GM12878 (cell line): ENCODE data around the gene SLC12A2. TPM values are rescaled to one million over a fixed set of nuclear protein-coding genes. Genes with fewer than 3 reads are reported as not detected.

ENCODE experiments used
- ATAC-seq: fragments of 200-7000 bp; cut with Tn5 transposase; 3 replicates; pipeline ENCODE4 v1.9.1; 2020; ENCODE audit warnings: mild to moderate bottlenecking, moderate library complexity
- BruUV-seq: library from RNA; stranded (reverse); fragments of 400-500 nt; replicated peaks from 2 replicates; lab custom pipeline; 2021; lab: Mats Ljungman, UMichigan
- CTCF ChIA-PET: fragments of 300-600 bp; sonication (Branson Sonifier 250); formaldehyde crosslinking; extraction: SDS; loops from one replicate; lab custom pipeline; 2021; ENCODE audit warnings: inconsistent platforms; lab: Yijun Ruan, JAX
- POLR2A ChIA-PET: fragments of 350-600 bp; formaldehyde crosslinking; extraction: SDS; loops from one replicate; lab custom pipeline; 2021; ENCODE audit warnings: inconsistent platforms; lab: Charles Lee
- RAD21 ChIA-PET: fragments of 300-600 bp; sonication (Branson Sonifier 250); formaldehyde crosslinking; loops from one replicate; lab custom pipeline; 2023; ENCODE audit warnings: antibody characterized with exemption; ENCODE audit not compliant: unreplicated experiment; lab: Charles Lee
- SMC1A ChIA-PET: fragments of 300-600 bp; sonication (Branson Sonifier 250); formaldehyde crosslinking; loops from one replicate; lab custom pipeline; 2023; ENCODE audit not compliant: unreplicated experiment, uncharacterized antibody; lab: Charles Lee
- DNase-seq: peaks from one replicate; pipeline ENCODE4 v3.0.0-alpha.2; 2011; ENCODE audit warnings: low read depth, low spot score
- FAIRE-seq: peaks from 3 replicates; lab custom pipeline; 2011; peaks lifted over from hg19 to GRCh38; lab: Jason Lieb, UNC
- H2AFZ ChIP-seq: 2 replicates; pipeline ENCODE4 v1.6.0; 2011; ENCODE audit warnings: low read depth, low read length, control low read depth; ENCODE audit not compliant: control insufficient read depth
- H3K27ac ChIP-seq: 2 replicates; pipeline ENCODE4 v1.5.1; 2011; ENCODE audit warnings: control low read depth; ENCODE audit not compliant: control insufficient read depth, insufficient read depth
- H3K27me3 ChIP-seq, 2 experiments: replicated peaks in 1 of 2; 2 replicates each; pipeline versions ENCODE4 v1.6.0 to v1.6.1; 2011; ENCODE audit warnings: low read length in 1 of 2; ENCODE audit not compliant: control insufficient read depth in 2 of 2, insufficient read depth in 2 of 2
- H3K36me3 ChIP-seq, 2 experiments: 2 replicates each; pipeline ENCODE4 v1.5.1; 2011; ENCODE audit warnings: low read length in 1 of 2; ENCODE audit not compliant: control insufficient read depth in 2 of 2, insufficient read depth in 2 of 2
- H3K4me1 ChIP-seq: 2 replicates; pipeline ENCODE4 v1.6.1; 2011; ENCODE audit warnings: mild to moderate bottlenecking, low read length, moderate library complexity, mixed read lengths; ENCODE audit not compliant: control insufficient read depth, insufficient read depth
- H3K4me2 ChIP-seq: 2 replicates; pipeline ENCODE4 v1.6.0; 2011; ENCODE audit warnings: control low read depth; ENCODE audit not compliant: control insufficient read depth, insufficient read depth
- H3K4me3 ChIP-seq: fragments of 200-600 bp; sonication (generic); 2 replicates; pipeline ENCODE4 v1.5.1; 2016
- H3K79me2 ChIP-seq: 2 replicates; pipeline ENCODE4 v1.6.0; 2011; ENCODE audit warnings: low read length; ENCODE audit not compliant: control insufficient read depth, insufficient read depth
- H3K9ac ChIP-seq: 2 replicates; pipeline ENCODE4 v1.8.0; 2011; ENCODE audit warnings: low read length, control low read depth, mixed read lengths; ENCODE audit not compliant: control insufficient read depth, insufficient read depth
- H3K9me3 ChIP-seq: replicated peaks from 3 replicates; pipeline ENCODE4 v1.5.1; 2011; ENCODE audit warnings: mild to moderate bottlenecking, low read length; ENCODE audit not compliant: control insufficient read depth, insufficient read depth
- H4K20me1 ChIP-seq: 2 replicates; pipeline ENCODE4 v1.6.0; 2011; ENCODE audit not compliant: control insufficient read depth, insufficient read depth
- BMI1 ChIP-seq: fragments of 450-650 bp; IDR thresholded peaks from 2 replicates; pipeline ENCODE4 v1.6.1; 2016; ENCODE audit warnings: mild to moderate bottlenecking, moderate library complexity, borderline replicate concordance
- CHD1 ChIP-seq: IDR thresholded peaks from 2 replicates; pipeline ENCODE4 v1.6.1; 2012; ENCODE audit warnings: low read depth, low read length, improper control_type of control experiment
- GABPA ChIP-seq: IDR thresholded peaks from 2 replicates; pipeline ENCODE4 v1.6.1; 2014; ENCODE audit warnings: antibody characterized with exemption, low read depth, mild to moderate bottlenecking, inconsistent platforms
- HDGF ChIP-seq: fragments of 450-650 bp; IDR thresholded peaks from 2 replicates; pipeline ENCODE4 v1.6.1; 2016; ENCODE audit warnings: antibody characterized with exemption
- KDM1A ChIP-seq: fragments of 200-600 bp; sonication (generic); IDR thresholded peaks from 2 replicates; pipeline ENCODE4 v1.6.1; 2016; ENCODE audit warnings: borderline replicate concordance
- RAD51 ChIP-seq: fragments of 450-650 bp; IDR thresholded peaks from 2 replicates; pipeline ENCODE4 v1.6.1; 2016; ENCODE audit warnings: moderate library complexity, mild to moderate bottlenecking, inconsistent platforms
- SKIL ChIP-seq: fragments of 450-650 bp; IDR thresholded peaks from 2 replicates; pipeline ENCODE4 v1.6.1; 2017; ENCODE audit warnings: mild to moderate bottlenecking, low read depth, inconsistent platforms; ENCODE audit not compliant: poor library complexity, severe bottlenecking
- TARDBP ChIP-seq: IDR thresholded peaks from 2 replicates; pipeline ENCODE4 v1.6.1; 2016; ENCODE audit warnings: borderline replicate concordance
- ZBTB4 ChIP-seq: fragments of 450-650 bp; formaldehyde crosslinking; IDR thresholded peaks from 2 replicates; pipeline ENCODE4 v1.4.0; 2022; ENCODE audit warnings: mild to moderate bottlenecking, moderate library complexity
- WGBS: methylation state at CpG from one replicate; pipeline ENCODE4 v1.1.6; 2016; ENCODE audit warnings: low lambda C conversion rate; ENCODE audit not compliant: insufficient replicate concordance, insufficient coverage; ENCODE audit errors: missing lambda C conversion rate; 5-methylcytosine and 5-hydroxymethylcytosine counted together
- in situ Hi-C: fragments of 300-500 bp; cut with MboI; formaldehyde crosslinking; loops from 9 replicates; pipeline ENCODE4 v1.14.3; 2018; ENCODE audit warnings: mixed read lengths
- intact Hi-C: fragments of 100-400 bp; cut with micrococcal nuclease; formaldehyde crosslinking; loops from one replicate; pipeline ENCODE4 v1.14.2; 2022; ENCODE audit not compliant: unreplicated experiment
- polyA plus RNA-seq, 11 experiments: library from polyadenylated mRNA; depleted of rRNA in 4 of 11; unstranded in 6 of 11; stranded (reverse) in 5 of 11; fragments of >200 nt; fragmentation: Nextera tagmentation in 4 of 11; fragmentation: Illumina TruSeq in 1 of 11; extraction: Ambion mirVana in 4 of 11; extraction: Trizol in 1 of 11; gene quantifications; 1 replicate in 1 of 11; 2 replicates in 10 of 11; pipeline versions ENCODE4 v1.2.1 to v1.2.3, GENCODE V29; 2011 to 2016; ENCODE audit warnings: inconsistent platforms in 2 of 11, missing spikeins in 2 of 11, low read depth in 1 of 11
- total RNA-seq, 4 experiments: library from RNA; depleted of rRNA in 3 of 4; stranded (reverse); fragments of >200 nt in 3 of 4; fragmentation: Illumina TruSeq in 1 of 4; extraction: Trizol in 1 of 4; gene quantifications; 2 replicates each; pipeline versions ENCODE4 v1.2.1 to v1.2.3, GENCODE V29; 2013 to 2021

Gene SLC12A2
- total and polyA plus RNA-seq, 10 of the 15 experiments (the other 5 are each of a cell fraction or from before 2014, with no cell fraction given): 5.1 to 21.8 (median 10.5) TPM

- CTCF ChIA-PET: interaction anchor here (2.2 to 2.8 kb wide), 2 partner anchors 26 to 283 kb away, joined by 5 to 51 read pairs; no protein-coding TSS in a partner anchor
Measured at GRCh38 chr5:128216285-128216684, 132.7 kb downstream of the SLC12A2 start.

GRCh38 chr5:128216860-128217531 is 133.4 kb downstream of the SLC12A2 start:
- H3K79me2 ChIP-seq: no peaks in the 10 kb centered on the region
- no peak overlapping the region for H3K4me3 ChIP-seq
- in situ Hi-C loops (loop anchor here (10.0 to 25.0 kb wide), 3 partner anchors 458 to 1545 kb away; no protein-coding TSS in a partner anchor), intact Hi-C loops (no loop called here)
- ChIA-PET RAD21 (no interaction called here), POLR2A (no interaction called here), SMC1A (interaction anchor here (7.0 kb wide), 1 partner anchor 282 kb away, joined by 82 read pairs; no protein-coding TSS in a partner anchor), CTCF (no interaction called here)
- DNase-seq (no peak), FAIRE-seq (no peak), ATAC-seq (no peak)
- H3K4me1 ChIP-seq: no peaks in the 10 kb centered on the region
- no peaks in the 10 kb centered on the region for H3K27me3 ChIP-seq
- no peaks in the 10 kb centered on the region for H4K20me1 ChIP-seq
- no peak overlapping the region for H3K27ac ChIP-seq
- no peaks in the 10 kb centered on the region for H3K36me3 ChIP-seq
- BruUV-seq: no TSS peak
- H3K9me3 ChIP-seq: no peaks in the 10 kb centered on the region
- no peak overlapping the region for H3K4me2 ChIP-seq
- H2AFZ ChIP-seq: no peak overlapping the region
- whole genome bisulfite sequencing: 46% methylated on average over 15 of the region's 15 CpGs
- no peak overlapping the region for H3K9ac ChIP-seq
- TF ChIP-seq ZBTB4 (no peak), SKIL (no peak), HDGF (no peak), BMI1 (no peak), TARDBP (no peak)

More at GRCh38 chr5:128216285-128216684, 132.7 kb downstream of the SLC12A2 start:
- H2AFZ ChIP-seq: no peak overlapping the region
- FAIRE-seq: no peak
- no peak for TF ChIP-seq GABPA
- TF ChIP-seq CHD1: no peak
- no peak for TF ChIP-seq RAD51
- TF ChIP-seq KDM1A: no peak
- H3K4me1 ChIP-seq: no peaks in the 10 kb centered on the region
- POLR2A ChIA-PET: no interaction called here
- no peak for DNase-seq
- H3K79me2 ChIP-seq: no peaks in the 10 kb centered on the region
- SMC1A ChIA-PET: interaction anchor here (7.0 kb wide), 1 partner anchor 283 kb away, joined by 82 read pairs; no protein-coding TSS in a partner anchor
- no peaks in the 10 kb centered on the region for H3K9me3 ChIP-seq
- no peaks in the 10 kb centered on the region for H3K36me3 ChIP-seq
- intact Hi-C loops: no loop called here
- H3K27me3 ChIP-seq: no peaks in the 10 kb centered on the region
- no TSS peak for BruUV-seq
- 37% methylated on average over 7 of the region's 7 CpGs for WGBS
- no peaks in the 10 kb centered on the region for H4K20me1 ChIP-seq
- no peak for ATAC-seq
- in situ Hi-C loops: loop anchor here (10.0 to 25.0 kb wide), 3 partner anchors 459 to 1546 kb away; no protein-coding TSS in a partner anchor
- no peak overlapping the region for H3K27ac ChIP-seq
- RAD21 ChIA-PET: no interaction called here
- H3K9ac ChIP-seq: no peak overlapping the region
- no peak overlapping the region for H3K4me2 ChIP-seq
- no peak overlapping the region for H3K4me3 ChIP-seq
